Measurements from ENCODE around the gene TCTN1. TPM values are rescaled to one million over a fixed set of nuclear protein-coding genes. Genes with fewer than 3 reads are reported as not detected.

The TCTN1 gene
- total and polyA plus RNA-seq, 2 of the 8 experiments (the other 6 are each of a cell fraction or from before 2014, with no cell fraction given) = 14.7 to 16.4 TPM

DNA sequence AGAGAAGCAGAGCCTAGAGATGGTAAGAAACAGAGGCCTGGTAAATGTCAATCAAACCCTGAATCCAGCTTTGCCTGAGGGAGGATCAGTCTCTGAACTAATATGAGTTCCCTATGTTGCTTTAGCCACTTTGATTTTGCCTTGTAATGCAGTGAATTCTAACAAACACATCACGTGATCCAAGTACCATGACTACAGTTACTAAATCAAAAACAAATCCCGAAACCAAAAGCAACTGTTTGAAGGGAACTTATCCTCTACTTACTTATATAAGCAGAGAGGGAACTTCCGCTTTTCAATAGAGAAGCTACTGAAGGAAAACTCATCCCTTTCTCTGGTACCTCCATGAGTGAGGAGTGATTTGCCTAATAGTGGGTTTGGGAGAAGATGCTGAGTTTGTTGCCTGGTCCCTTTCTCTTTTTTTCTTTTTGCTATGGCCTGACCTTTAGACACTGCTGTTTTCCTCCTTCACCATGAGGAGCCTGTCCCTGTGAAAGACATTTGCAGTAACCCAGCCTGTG, 23.1 kb upstream of the TCTN1 start (continued):
- TF ChIP-seq, protein P1, sequence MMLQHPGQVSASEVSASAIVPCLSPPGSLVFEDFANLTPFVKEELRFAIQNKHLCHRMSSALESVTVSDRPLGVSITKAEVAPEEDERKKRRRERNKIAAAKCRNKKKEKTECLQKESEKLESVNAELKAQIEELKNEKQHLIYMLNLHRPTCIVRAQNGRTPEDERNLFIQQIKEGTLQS (IDR thresholded peaks at IDR 0.05; ENCODE audit: insufficient read depth, low read depth, low read length) = no peak
- TF ChIP-seq, protein P2, sequence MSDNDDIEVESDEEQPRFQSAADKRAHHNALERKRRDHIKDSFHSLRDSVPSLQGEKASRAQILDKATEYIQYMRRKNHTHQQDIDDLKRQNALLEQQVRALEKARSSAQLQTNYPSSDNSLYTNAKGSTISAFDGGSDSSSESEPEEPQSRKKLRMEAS (IDR thresholded peaks at IDR 0.05) = no peak
- no peak for TF ChIP-seq TEAD4 (IDR thresholded peaks at IDR 0.05; ENCODE audit: low read depth, low read length)
- TF ChIP-seq EGR1 (IDR thresholded peaks at IDR 0.05; ENCODE audit: borderline replicate concordance, low read depth, low read length) = no peak
- no peak for TF ChIP-seq TAF7 (optimal IDR thresholded peaks at IDR 0.05; ENCODE audit: borderline replicate concordance, low read depth, low read length)

All from H1 (cell line).